Naive thymus-derived CD4-positive, alpha-beta T cell (primary cell): ENCODE measurements around the gene AFF4. TPM values are rescaled to one million over a fixed set of nuclear protein-coding genes. Genes with fewer than 3 reads are reported as not detected.

ENCODE experiments used
- ATAC-seq: fragments of 150-1000 bp; cut with Tn5 transposase; 2 replicates; pipeline ENCODE4 v1.10.0; 2021; ENCODE audit warnings: mild to moderate bottlenecking, moderate library complexity
- CTCF ChIA-PET: fragments of 350-600 bp; sonication (Branson Sonifier 250); formaldehyde crosslinking; loops from one replicate; lab custom pipeline; 2021; ENCODE audit warnings: antibody characterized with exemption; lab: Charles Lee
- POLR2A ChIA-PET: fragments of 350-600 bp; sonication (Branson Sonifier 250); formaldehyde crosslinking; loops from one replicate; lab custom pipeline; 2021; ENCODE audit warnings: antibody characterized with exemption, inconsistent platforms; lab: Charles Lee
- DNase-seq, 9 donors: peaks; one replicate each; pipeline versions ENCODE4 v3.0.0 to v3.0.0-alpha.2; 2020 to 2022; ENCODE audit warnings: mixed read lengths in 1 of 9
- H3K27ac ChIP-seq: one replicate; pipeline ENCODE4 v1.7.0; 2013; ENCODE audit warnings: mild to moderate bottlenecking, low read depth, low read length, moderate library complexity
- H3K27me3 ChIP-seq, 2 donors: one replicate each; pipeline ENCODE4 v1.7.0; 2013; ENCODE audit warnings: low read length in 2 of 2, mild to moderate bottlenecking in 2 of 2, moderate library complexity in 2 of 2; ENCODE audit not compliant: control insufficient read depth in 2 of 2, insufficient read depth in 2 of 2
- H3K36me3 ChIP-seq, 3 experiments: 1 replicate in 2 of 3; 2 replicates in 1 of 3; pipeline ENCODE4 v1.7.0; 2013; ENCODE audit warnings: low read length in 3 of 3, mild to moderate bottlenecking in 3 of 3, moderate library complexity in 1 of 3; ENCODE audit not compliant: insufficient read depth in 3 of 3, control insufficient read depth in 2 of 3
- H3K4me1 ChIP-seq, 2 donors: one replicate each; pipeline ENCODE4 v1.7.0; 2013; ENCODE audit warnings: low read length in 2 of 2, mild to moderate bottlenecking in 2 of 2, moderate library complexity in 1 of 2; ENCODE audit not compliant: control insufficient read depth in 2 of 2, insufficient read depth in 2 of 2
- H3K4me3 ChIP-seq: 2 replicates; pipeline ENCODE4 v1.7.0; 2013; ENCODE audit warnings: mild to moderate bottlenecking, low read length
- H3K9me3 ChIP-seq, 3 experiments: 1 replicate in 2 of 3; 2 replicates in 1 of 3; pipeline ENCODE4 v1.7.0; 2013; ENCODE audit warnings: low read length in 3 of 3; ENCODE audit not compliant: control insufficient read depth in 2 of 3
- H3K27ac Mint-ChIP-seq, 9 donors: one replicate each; pipeline ENCODE4 v1.8.0; 2020 to 2022; ENCODE audit warnings: mixed read lengths in 9 of 9, mild to moderate bottlenecking in 8 of 9, moderate library complexity in 5 of 9, inconsistent platforms in 2 of 9
- H3K27me3 Mint-ChIP-seq, 5 donors: one replicate each; pipeline ENCODE4 v1.8.0; 2021 to 2022; ENCODE audit warnings: mixed read lengths in 5 of 5, mild to moderate bottlenecking in 1 of 5
- H3K36me3 Mint-ChIP-seq, 5 donors: one replicate each; pipeline ENCODE4 v1.8.0; 2020 to 2022; ENCODE audit warnings: mixed read lengths in 5 of 5, mild to moderate bottlenecking in 3 of 5, inconsistent platforms in 1 of 5
- H3K4me1 Mint-ChIP-seq, 7 donors: one replicate each; pipeline ENCODE4 v1.8.0; 2020 to 2022; ENCODE audit warnings: mixed read lengths in 7 of 7, mild to moderate bottlenecking in 3 of 7, inconsistent platforms in 1 of 7
- H3K4me3 Mint-ChIP-seq, 10 donors: one replicate each; pipeline ENCODE4 v1.8.0; 2020 to 2022; ENCODE audit warnings: mild to moderate bottlenecking in 10 of 10, mixed read lengths in 10 of 10, moderate library complexity in 6 of 10, inconsistent platforms in 2 of 10
- H3K9me3 Mint-ChIP-seq, 11 donors: one replicate each; pipeline ENCODE4 v1.8.0; 2020 to 2022; ENCODE audit warnings: mixed read lengths in 11 of 11, mild to moderate bottlenecking in 4 of 11, inconsistent platforms in 1 of 11, moderate library complexity in 1 of 11
- intact Hi-C, 2 donors: fragments of 100-400 bp; cut with micrococcal nuclease; formaldehyde crosslinking; loops; one replicate each; pipeline ENCODE4 v1.15.1; 2023
- polyA plus RNA-seq, 2 donors: library from polyadenylated mRNA; unstranded; fragments of 300-500 nt; fragmentation: Illumina TruSeq; gene quantifications; one replicate each; pipeline ENCODE4 v1.2.3, GENCODE V29; 2021
- total RNA-seq, 6 experiments: library from RNA in 5 of 6; stranded (reverse) in 5 of 6; gene quantifications; 1 replicate in 5 of 6; 2 replicates in 1 of 6; pipeline ENCODE4 v1.2.3 and lab custom pipeline; 2021 to 2026

Gene AFF4
- total and polyA plus RNA-seq, 7 experiments from 2014 or later, result 25.3 to 82.3 (median 63.3) TPM

- no peaks in the 10 kb centered on the region for H3K36me3 Mint-ChIP-seq
- Histone ChIP-seq H3K27me3 (peaks cover 0 to 5% of the 10 kb centered on the region in 2 donors), H3K4me1 (no peaks in the 10 kb centered on the region), H3K9me3 (no peaks in the 10 kb centered on the region), H3K27ac (no peak overlapping the region), H3K36me3 (no peaks in the 10 kb centered on the region), H3K4me3 (no peak overlapping the region)
- H3K4me1 Mint-ChIP-seq, result peaks cover 0 to 18% (median 12%) of the 10 kb centered on the region in 7 donors
- ChIA-PET POLR2A (no interaction called here), CTCF (no interaction called here)
- intact Hi-C loops, result loop anchor here (2.0 to 5.0 kb wide), 3 partner anchors 36 to 1041 kb away; partner anchors contain the start of genes GDF9 (in 2 of the 2) and UQCRQ (in 2 of the 2)
- peaks cover 0 to 2% (median 0%) of the 10 kb centered on the region in 11 donors for H3K9me3 Mint-ChIP-seq
- DNase-seq (no peak), ATAC-seq (no peak)
- peaks cover 32 to 56% (median 40%) of the 10 kb centered on the region in 5 donors for H3K27me3 Mint-ChIP-seq
- H3K4me3 Mint-ChIP-seq, result peak overlapping the region; percentile 57 to 85 (median 76)
- peak overlapping the region in 1 of 9 donors; percentile 63 for H3K27ac Mint-ChIP-seq
These were observed 132.2 kb downstream of the AFF4 start for GRCh38 chr5:132831095-132831860.

- CTCF ChIA-PET, result interaction anchor here (0.6 to 1.6 kb wide), 2 partner anchors 12 to 53 kb away, joined by 3 to 9 read pairs; no protein-coding TSS in a partner anchor
These were observed 132.9 kb downstream of the AFF4 start, which contains the start of gene SHROOM1 for GRCh38 chr5:132830436-132831094. TSS of gene SHROOM1 (minus strand) at chr5:132830647. CDS start at chr5:132826140, 4,507 bp downstream.

GRCh38 chr5:132829742-132830435, 133.5 kb downstream of the AFF4 start:
- H3K27me3 ChIP-seq, result peaks cover 2 to 12% of the 10 kb centered on the region in 2 donors
- H3K4me1 Mint-ChIP-seq, result peaks cover 0 to 19% (median 12%) of the 10 kb centered on the region in 7 donors
- H3K4me3 Mint-ChIP-seq, result peak overlapping the region; percentile 79 to 93 (median 88)
- H3K36me3 Mint-ChIP-seq, result no peaks in the 10 kb centered on the region
- H3K9me3 ChIP-seq, result no peaks in the 10 kb centered on the region
- peaks cover 35 to 62% (median 42%) of the 10 kb centered on the region in 5 donors for H3K27me3 Mint-ChIP-seq
- H3K9me3 Mint-ChIP-seq, result no peaks in the 10 kb centered on the region
- CTCF ChIA-PET, result interaction anchor here (0.6 to 1.7 kb wide), 5 partner anchors 10 to 54 kb away, joined by 3 to 9 read pairs (median 7); no protein-coding TSS in a partner anchor
- intact Hi-C loops, result loop anchor here (1.0 to 5.0 kb wide), 5 partner anchors 17 to 1042 kb away; partner anchors contain the start of genes GDF9 (in 2 of the 2), UQCRQ (in 2 of the 2) and SOWAHA (in 1 of the 2)
- H3K27ac ChIP-seq, result no peak overlapping the region
- no peaks in the 10 kb centered on the region for H3K36me3 ChIP-seq
- DNase-seq, result peak; percentile 43 to 78 (median 65)
- no peaks in the 10 kb centered on the region for H3K4me1 ChIP-seq
- peak overlapping the region in 3 of 9 donors; percentile 49 to 67 (median 52) for H3K27ac Mint-ChIP-seq
- peak; percentile 93 for ATAC-seq
- POLR2A ChIA-PET, result no interaction called here
- H3K4me3 ChIP-seq, result peak overlapping the region; percentile 65

More at GRCh38 chr5:132830436-132831094, 132.9 kb downstream of the AFF4 start, which contains the start of gene SHROOM1:
- Histone ChIP-seq H3K27me3 (peaks cover 0 to 9% of the 10 kb centered on the region in 2 donors), H3K9me3 (no peaks in the 10 kb centered on the region), H3K36me3 (no peaks in the 10 kb centered on the region), H3K4me1 (no peaks in the 10 kb centered on the region), H3K27ac (no peak within 1 kb of the TSS), H3K4me3 (peak within 1 kb of the TSS; percentile 65)
- H3K4me1 Mint-ChIP-seq, result peaks cover 0 to 19% (median 12%) of the 10 kb centered on the region in 7 donors
- ATAC-seq (peak; percentile 43), DNase-seq (peak in 2 of 9 donors; percentile 26 to 52)
- peak within 1 kb of the TSS in 3 of 9 donors; percentile 49 to 67 (median 52) for H3K27ac Mint-ChIP-seq
- no peaks in the 10 kb centered on the region for H3K36me3 Mint-ChIP-seq
- intact Hi-C loops, result loop anchor here (1.0 to 5.0 kb wide), 5 partner anchors 17 to 1042 kb away; partner anchors contain the start of genes GDF9 (in 2 of the 2), UQCRQ (in 2 of the 2) and SOWAHA (in 1 of the 2)
- peak within 1 kb of the TSS; percentile 79 to 93 (median 88) for H3K4me3 Mint-ChIP-seq
- H3K27me3 Mint-ChIP-seq, result peaks cover 35 to 59% (median 41%) of the 10 kb centered on the region in 5 donors
- no peaks in the 10 kb centered on the region for H3K9me3 Mint-ChIP-seq
- POLR2A ChIA-PET, result no interaction called here

- Mint-ChIP-seq H3K4me1 (peaks cover 0 to 20% (median 12%) of the 10 kb centered on the region in 7 donors), H3K27ac (peak overlapping the region in 2 of 9 donors; percentile 32 to 43), H3K4me3 (peak overlapping the region; percentile 69 to 93 (median 84)), H3K9me3 (no peaks in the 10 kb centered on the region), H3K36me3 (no peaks in the 10 kb centered on the region), H3K27me3 (peaks cover 34 to 67% (median 46%) of the 10 kb centered on the region in 5 donors)
- Histone ChIP-seq H3K27me3 (peaks cover 3 to 21% of the 10 kb centered on the region in 2 donors), H3K27ac (no peak overlapping the region), H3K4me3 (no peak overlapping the region), H3K9me3 (no peaks in the 10 kb centered on the region), H3K36me3 (no peaks in the 10 kb centered on the region), H3K4me1 (no peaks in the 10 kb centered on the region)
- ATAC-seq (no peak), DNase-seq (no peak)
- ChIA-PET POLR2A (interaction anchor here (1.1 to 1.3 kb wide), 2 partner anchors 11 to 15 kb away, joined by 3 read pairs; partner anchors contain the start of gene SOWAHA), CTCF (interaction anchor here (1.1 to 1.7 kb wide), 4 partner anchors 9 to 55 kb away, joined by 3 to 9 read pairs (median 8); no protein-coding TSS in a partner anchor)
- intact Hi-C loops, result no loop called here
These were observed 134.5 kb downstream of the AFF4 start for GRCh38 chr5:132828846-132829494.

- H3K4me3 Mint-ChIP-seq, result peak overlapping the region in 1 of 10 donors; percentile 73
- no peaks in the 10 kb centered on the region for H3K4me1 ChIP-seq
- DNase-seq (no peak), ATAC-seq (no peak)
- H3K4me3 ChIP-seq, result no peak overlapping the region
- no peaks in the 10 kb centered on the region for H3K9me3 ChIP-seq
- peaks cover 3 to 23% of the 10 kb centered on the region in 2 donors for H3K27me3 ChIP-seq
- no peaks in the 10 kb centered on the region for H3K36me3 Mint-ChIP-seq
- no peaks in the 10 kb centered on the region for H3K9me3 Mint-ChIP-seq
- intact Hi-C loops, result no loop called here
- peaks cover 0 to 20% (median 15%) of the 10 kb centered on the region in 7 donors for H3K4me1 Mint-ChIP-seq
- peaks cover 40 to 68% (median 51%) of the 10 kb centered on the region in 5 donors for H3K27me3 Mint-ChIP-seq
- no peak overlapping the region for H3K27ac Mint-ChIP-seq
- no peak overlapping the region for H3K27ac ChIP-seq
- H3K36me3 ChIP-seq, result no peaks in the 10 kb centered on the region
- ChIA-PET POLR2A (interaction anchor here (1.1 to 1.3 kb wide), 2 partner anchors 10 to 15 kb away, joined by 3 read pairs; partner anchors contain the start of gene SOWAHA), CTCF (interaction anchor here (1.7 kb wide), 2 partner anchors 8 to 11 kb away, joined by 7 to 8 read pairs; no protein-coding TSS in a partner anchor)
These were observed 135.3 kb downstream of the AFF4 start for GRCh38 chr5:132827943-132828673.
